Ovary (tissue), 9 donors: Measurements from ENCODE around the gene DDA1. TPM values are rescaled to one million over a fixed set of nuclear protein-coding genes. Genes with fewer than 3 reads are reported as not detected.
A peak's percentile ranks its signal among the peaks of the same experiment; 100 is the strongest.

Experiments used
- DNase-seq, 5 donors: peaks; one replicate each; pipeline ENCODE4 v3.0.0-alpha.2; 2019 to 2020
- H3K27ac ChIP-seq, 2 donors: fragments of 200-600 bp; one replicate each; pipeline versions ENCODE4 v1.5.1 to v1.8.0; 2019 to 2022
- H3K27me3 ChIP-seq: fragments of 200-600 bp; one replicate; pipeline ENCODE4 v1.8.0; 2022
- H3K36me3 ChIP-seq: fragments of 200-600 bp; sonication (generic); one replicate; pipeline ENCODE4 v1.5.1; 2019
- H3K4me1 ChIP-seq: one replicate; pipeline ENCODE4 v1.8.1; 2013; ENCODE audit warnings: mild to moderate bottlenecking, moderate library complexity; ENCODE audit not compliant: insufficient read depth
- H3K4me3 ChIP-seq: fragments of 200-600 bp; sonication (generic); one replicate; pipeline ENCODE4 v1.5.1; 2017
- H3K9me3 ChIP-seq, 2 donors: fragments of 200-600 bp in 1 of 2; sonication (generic) in 1 of 2; one replicate each; pipeline versions ENCODE4 v1.5.1 to v1.8.1; 2013 to 2019; ENCODE audit warnings: mild to moderate bottlenecking in 1 of 2, moderate library complexity in 1 of 2
- CTCF ChIP-seq, 3 donors: fragments of 450-650 bp in 2 of 3; fragments of 200-600 bp in 1 of 3; IDR thresholded peaks; one replicate each; pipeline versions ENCODE4 v1.5.1 to v1.8.0; 2016 to 2022; ENCODE audit warnings: antibody characterized with exemption in 3 of 3, mild to moderate bottlenecking in 1 of 3
- EP300 ChIP-seq: sonication (generic); formaldehyde crosslinking; IDR thresholded peaks from one replicate; pipeline ENCODE4 v1.6.1; 2017; ENCODE audit warnings: antibody characterized with exemption
- POLR2A ChIP-seq: fragments of 450-650 bp; IDR thresholded peaks from one replicate; pipeline ENCODE4 v1.6.1; 2017; ENCODE audit warnings: antibody characterized with exemption, mild to moderate bottlenecking, moderate library complexity
- WGBS, 3 donors: extraction: QIAGEN DNeasy Blood & Tissue Kit in 1 of 3; methylation state at CpG; one replicate each; pipeline versions ENCODE4 v1.1.5 to v1.1.7; 2013 to 2017; 5-methylcytosine and 5-hydroxymethylcytosine counted together
- intact Hi-C, 4 donors: fragments of 100-400 bp; cut with DNase I; formaldehyde crosslinking; loops; one replicate each; pipeline versions ENCODE4 v1.11.0 to v1.15.1; 2022 to 2023
- polyA plus RNA-seq, 2 donors: library from polyadenylated mRNA; stranded (reverse); fragments of 200-250 nt in 1 of 2; fragments of 350-450 nt in 1 of 2; fragmentation: Illumina TruSeq in 1 of 2; extraction: RNeasy Lipid Tissue Mini Kit (QIAGEN cat#74804) in 1 of 2; gene quantifications; one replicate each; pipeline ENCODE4 v1.2.3, GENCODE V29; 2013 to 2014
- total RNA-seq, 7 donors: library from RNA; depleted of rRNA in 2 of 7; stranded (reverse); fragments of >200 nt in 2 of 7; fragmentation: NEBNext Ultra II Directional in 3 of 7; extraction: Animal tissue kit (Norgen Biotek cat#: 25700) in 3 of 7; gene quantifications; one replicate each; pipeline versions ENCODE4 v1.1.0 to v1.2.4, GENCODE V29; 2016 to 2023
- donor health status: DM: no; HTN: no; CAD: no; lungs with moderate emphysema.
- donor health status: DM: no; HTN: no; CAD: no.
- donor health status: Bipolar disorder and iron deficiency.
- donor health status: DM: yes; HTN: yes; CAD: no.
- donor health status: DM: no; HTN: no; CAD: no.
- donor health status: DM: yes; HTN: yes; CAD: no.

Gene DDA1
- total and polyA plus RNA-seq, 9 donors: 6.3 to 32.6 (median 20.2) TPM

- H3K36me3 ChIP-seq: no peaks in the 10 kb centered on the region
- H3K9me3 ChIP-seq: no peaks in the 10 kb centered on the region
- H3K27ac ChIP-seq: no peak overlapping the region
- TF ChIP-seq POLR2A: no peak
- TF ChIP-seq CTCF (IDR thresholded peaks at IDR 0.05): no peak
- no peak for TF ChIP-seq EP300
- no peak for DNase-seq
- peaks cover 4% of the 10 kb centered on the region for H3K4me1 ChIP-seq
- intact Hi-C loops: no loop called here
- WGBS, 3 donors: 84 to 89% (median 88%) methylated on average over 17 of the region's 17 CpGs
- H3K27me3 ChIP-seq: no peaks in the 10 kb centered on the region
- no peak overlapping the region for H3K4me3 ChIP-seq
Observed at GRCh38 chr19:17325881-17326594, 16.7 kb downstream of the DDA1 start.

- Histone ChIP-seq H3K4me3 (no peak overlapping the region), H3K4me1 (peaks cover 4% of the 10 kb centered on the region), H3K27ac (no peak overlapping the region), H3K27me3 (no peaks in the 10 kb centered on the region), H3K36me3 (no peaks in the 10 kb centered on the region), H3K9me3 (no peaks in the 10 kb centered on the region)
- WGBS, 3 donors: 81 to 85% (median 85%) methylated on average over 11 of the region's 11 CpGs
- DNase-seq: no peak
- no peak for TF ChIP-seq EP300
- TF ChIP-seq POLR2A: no peak
- TF ChIP-seq CTCF (IDR thresholded peaks at IDR 0.05): no peak
- intact Hi-C loops: no loop called here
Observed at GRCh38 chr19:17326595-17326966, 17.2 kb downstream of the DDA1 start.

- TF ChIP-seq EP300 (no peak), CTCF (IDR thresholded peaks at IDR 0.05) (no peak), POLR2A (no peak)
- intact Hi-C loops: no loop called here
- DNase-seq: no peak
- no peaks in the 10 kb centered on the region for H3K36me3 ChIP-seq
- H3K27ac ChIP-seq: no peak overlapping the region
- no peaks in the 10 kb centered on the region for H3K27me3 ChIP-seq
- 63 to 78% (median 66%) methylated on average over 14 to 27 of the region's 27 CpGs for WGBS, 3 donors
- H3K4me1 ChIP-seq: peaks cover 4% of the 10 kb centered on the region
- H3K9me3 ChIP-seq: no peaks in the 10 kb centered on the region
- no peak overlapping the region for H3K4me3 ChIP-seq
Observed at GRCh38 chr19:17327068-17327653, 17.8 kb downstream of the DDA1 start.

GRCh38 chr19:17327654-17328516 lies 18.5 kb downstream of the DDA1 start:
- intact Hi-C loops: no loop called here
- peak; percentile 83 to 90 (median 85) for DNase-seq
- peaks cover 4% of the 10 kb centered on the region for H3K4me1 ChIP-seq
- no peaks in the 10 kb centered on the region for H3K36me3 ChIP-seq
- TF ChIP-seq CTCF (IDR thresholded peaks at IDR 0.05) (peak in 2 of 3 donors; percentile 59 to 67), EP300 (no peak)
- H3K4me3 ChIP-seq: peak overlapping the region; percentile 40
- 5 to 21% (median 15%) methylated on average over 51 to 64 of the region's 64 CpGs for WGBS, 3 donors
- H3K9me3 ChIP-seq: no peaks in the 10 kb centered on the region
- no peaks in the 10 kb centered on the region for H3K27me3 ChIP-seq
- no peak overlapping the region for H3K27ac ChIP-seq
